Activated CD8-positive, alpha-beta memory T cell treated with anti-CD3 and anti-CD28 coated beads for 4 hours (primary cell): ENCODE results near the gene ADAMTS1.

Experiments used
- DNase-seq, 2 donors: peaks; one replicate each; pipeline ENCODE4 v3.0.0-alpha.2; 2020; ENCODE audit warnings: low read depth in 2 of 2

ADAMTS1 gene

GRCh38 chr21:26812173-26812572, 33.0 kb downstream of the ADAMTS1 start:
- DNase-seq, result no peak

- DNase-seq, result no peak
Measured at GRCh38 chr21:26811482-26811881, 33.7 kb downstream of the ADAMTS1 start.

- DNase-seq, result no peak
Measured at GRCh38 chr21:26810676-26811415, 34.4 kb downstream of the ADAMTS1 start.

- no peak for DNase-seq
Measured at GRCh38 chr21:26810266-26810665, 34.9 kb downstream of the ADAMTS1 start.

- no peak for DNase-seq
Measured at GRCh38 chr21:26809745-26810144, 35.5 kb downstream of the ADAMTS1 start.

- DNase-seq, result no peak
Measured at GRCh38 chr21:26806801-26807295, 38.4 kb downstream of the ADAMTS1 start.

GRCh38 chr21:26804895-26805609, 40.2 kb downstream of the ADAMTS1 start:
- no peak for DNase-seq

GRCh38 chr21:26801498-26801897, 43.7 kb downstream of the ADAMTS1 start:
- DNase-seq, result no peak

GRCh38 chr21:26800970-26801431, 44.2 kb downstream of the ADAMTS1 start:
- DNase-seq, result no peak

GRCh38 chr21:26800455-26800854, 44.8 kb downstream of the ADAMTS1 start:
- DNase-seq, result no peak

- DNase-seq, result no peak
Measured at GRCh38 chr21:26800001-26800400, 45.2 kb downstream of the ADAMTS1 start.

GRCh38 chr21:26798856-26799751, 46.1 kb downstream of the ADAMTS1 start:
- no peak for DNase-seq

GRCh38 chr21:26797878-26798456, 47.2 kb downstream of the ADAMTS1 start:
- DNase-seq, result no peak

GRCh38 chr21:26795866-26796329, 49.3 kb downstream of the ADAMTS1 start:
- DNase-seq, result no peak

GRCh38 chr21:26795412-26795805, 49.8 kb downstream of the ADAMTS1 start:
- DNase-seq, result no peak

GRCh38 chr21:26794597-26795411, 50.4 kb downstream of the ADAMTS1 start:
- DNase-seq, result no peak

- no peak for DNase-seq
Measured at GRCh38 chr21:26790296-26790695, 54.9 kb downstream of the ADAMTS1 start.

GRCh38 chr21:26788790-26789189, 56.4 kb downstream of the ADAMTS1 start:
- DNase-seq, result no peak
